ENCODE results near the gene FSTL4. TPM values are rescaled to one million over a fixed set of nuclear protein-coding genes. Genes with fewer than 3 reads are reported as not detected.

FSTL4 gene
- total and polyA plus RNA-seq, 8 donors = 0.11 to 2.9 (median 0.22) TPM

DNA sequence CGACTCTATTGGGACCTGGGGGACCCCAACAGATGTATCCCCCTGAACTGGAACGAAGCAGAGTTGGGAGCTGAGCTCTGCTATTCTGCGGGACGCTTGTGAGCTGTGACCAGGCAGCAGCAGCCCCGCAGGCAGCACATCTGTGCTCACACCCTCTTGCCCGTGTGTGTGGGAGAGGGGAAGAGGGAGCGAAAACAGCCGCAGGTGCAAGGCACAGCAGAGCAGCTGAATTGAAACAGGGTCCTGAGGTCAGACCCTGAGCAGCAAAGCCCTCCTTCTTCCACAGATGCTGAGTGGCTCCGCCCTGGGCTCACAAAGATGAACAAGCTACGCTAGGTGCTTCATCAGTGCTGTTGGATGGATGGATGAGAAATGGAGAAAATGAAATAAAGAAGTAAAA is 361.8 kb downstream of the FSTL4 start:
- Histone ChIP-seq H3K27ac (no peak overlapping the region), H3K4me1 (no peaks in the 10 kb centered on the region), H3K36me3 (no peaks in the 10 kb centered on the region), H3K27me3 (no peaks in the 10 kb centered on the region), H3K4me3 (no peak overlapping the region), H3K9me3 (no peaks in the 10 kb centered on the region)
- ATAC-seq = no peak
- TF ChIP-seq, protein P1, sequence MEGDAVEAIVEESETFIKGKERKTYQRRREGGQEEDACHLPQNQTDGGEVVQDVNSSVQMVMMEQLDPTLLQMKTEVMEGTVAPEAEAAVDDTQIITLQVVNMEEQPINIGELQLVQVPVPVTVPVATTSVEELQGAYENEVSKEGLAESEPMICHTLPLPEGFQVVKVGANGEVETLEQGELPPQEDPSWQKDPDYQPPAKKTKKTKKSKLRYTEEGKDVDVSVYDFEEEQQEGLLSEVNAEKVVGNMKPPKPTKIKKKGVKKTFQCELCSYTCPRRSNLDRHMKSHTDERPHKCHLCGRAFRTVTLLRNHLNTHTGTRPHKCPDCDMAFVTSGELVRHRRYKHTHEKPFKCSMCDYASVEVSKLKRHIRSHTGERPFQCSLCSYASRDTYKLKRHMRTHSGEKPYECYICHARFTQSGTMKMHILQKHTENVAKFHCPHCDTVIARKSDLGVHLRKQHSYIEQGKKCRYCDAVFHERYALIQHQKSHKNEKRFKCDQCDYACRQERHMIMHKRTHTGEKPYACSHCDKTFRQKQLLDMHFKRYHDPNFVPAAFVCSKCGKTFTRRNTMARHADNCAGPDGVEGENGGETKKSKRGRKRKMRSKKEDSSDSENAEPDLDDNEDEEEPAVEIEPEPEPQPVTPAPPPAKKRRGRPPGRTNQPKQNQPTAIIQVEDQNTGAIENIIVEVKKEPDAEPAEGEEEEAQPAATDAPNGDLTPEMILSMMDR (IDR thresholded peaks at IDR 0.05) = no peak
- no peak for DNase-seq
- intact Hi-C loops (cut with DNase I) = no loop called here

DNA sequence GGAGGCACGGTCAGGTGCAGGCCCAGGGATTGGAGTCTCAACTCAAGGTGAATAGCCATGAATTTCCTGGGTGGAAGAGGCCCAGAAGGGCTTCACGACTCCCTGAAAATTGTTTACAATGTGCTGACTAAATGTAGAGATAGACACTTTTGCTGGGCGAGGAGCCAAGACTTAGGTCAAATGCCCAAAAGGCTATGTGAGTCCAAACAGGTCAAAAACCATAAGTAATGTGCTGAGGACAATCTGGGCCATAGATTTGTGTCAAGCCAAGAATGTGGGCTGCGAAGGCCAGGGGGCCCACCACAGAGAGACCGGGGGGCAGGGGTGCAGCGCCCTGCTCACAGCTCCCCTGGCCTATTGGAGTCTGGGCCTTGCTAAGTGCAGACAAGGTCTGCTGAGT is 362.7 kb downstream of the FSTL4 start:
- no peak overlapping the region for H3K4me3 ChIP-seq
- TF ChIP-seq, protein P1 (IDR thresholded peaks at IDR 0.05) = no peak
- DNase-seq = no peak
- no peaks in the 10 kb centered on the region for H3K9me3 ChIP-seq
- no peaks in the 10 kb centered on the region for H3K4me1 ChIP-seq
- no peaks in the 10 kb centered on the region for H3K27me3 ChIP-seq
- peak; percentile 25 for ATAC-seq
- H3K27ac ChIP-seq = no peak overlapping the region
- intact Hi-C loops (cut with DNase I) = no loop called here
- H3K36me3 ChIP-seq = no peaks in the 10 kb centered on the region

DNA sequence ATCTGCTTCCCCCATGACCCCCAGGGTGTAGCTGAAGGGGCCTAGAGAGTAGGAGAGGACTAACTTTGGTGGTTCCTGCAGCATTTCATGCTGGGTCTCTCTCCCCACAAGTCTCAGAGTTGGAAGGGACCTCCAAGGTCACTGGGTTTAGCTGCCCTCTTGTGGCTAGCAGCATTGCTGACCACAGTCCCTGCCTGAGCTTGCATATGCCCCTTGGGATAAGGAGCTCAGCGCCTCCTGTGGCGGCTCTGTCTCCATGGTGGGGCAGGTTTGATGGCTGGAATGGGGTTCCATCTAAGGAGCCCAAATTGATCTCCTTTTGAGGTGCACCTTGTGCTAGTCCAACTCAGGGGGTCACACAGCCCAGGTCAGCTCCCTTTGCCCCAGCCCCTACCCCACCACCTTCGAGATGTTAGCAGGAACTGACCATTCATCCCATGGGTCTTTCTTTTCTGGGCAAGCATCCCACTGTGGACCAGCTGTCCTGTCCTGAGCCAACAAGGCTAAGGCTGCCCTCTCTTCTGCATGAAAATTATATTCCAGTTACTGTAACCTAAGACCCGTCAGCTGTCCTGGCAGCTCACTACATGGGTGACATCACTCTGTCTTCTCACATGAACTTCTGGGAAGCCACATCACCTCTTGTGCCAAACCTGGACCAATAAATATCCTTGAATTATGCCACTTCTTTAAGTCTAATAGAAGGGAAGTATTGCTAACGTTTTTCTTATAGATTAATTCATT is 364.3 kb downstream of the FSTL4 start:
- no peaks in the 10 kb centered on the region for H3K27me3 ChIP-seq
- ATAC-seq = peak; percentile 46
- TF ChIP-seq, protein P1 (IDR thresholded peaks at IDR 0.05) = peak; percentile 23 to 32
- DNase-seq = peak in 1 of 4 donors; percentile 27
- no peaks in the 10 kb centered on the region for H3K36me3 ChIP-seq
- intact Hi-C loops (cut with DNase I) = no loop called here
- H3K27ac ChIP-seq = no peak overlapping the region
- H3K4me1 ChIP-seq = no peaks in the 10 kb centered on the region
- H3K4me3 ChIP-seq = no peak overlapping the region
- H3K9me3 ChIP-seq = no peaks in the 10 kb centered on the region

DNA sequence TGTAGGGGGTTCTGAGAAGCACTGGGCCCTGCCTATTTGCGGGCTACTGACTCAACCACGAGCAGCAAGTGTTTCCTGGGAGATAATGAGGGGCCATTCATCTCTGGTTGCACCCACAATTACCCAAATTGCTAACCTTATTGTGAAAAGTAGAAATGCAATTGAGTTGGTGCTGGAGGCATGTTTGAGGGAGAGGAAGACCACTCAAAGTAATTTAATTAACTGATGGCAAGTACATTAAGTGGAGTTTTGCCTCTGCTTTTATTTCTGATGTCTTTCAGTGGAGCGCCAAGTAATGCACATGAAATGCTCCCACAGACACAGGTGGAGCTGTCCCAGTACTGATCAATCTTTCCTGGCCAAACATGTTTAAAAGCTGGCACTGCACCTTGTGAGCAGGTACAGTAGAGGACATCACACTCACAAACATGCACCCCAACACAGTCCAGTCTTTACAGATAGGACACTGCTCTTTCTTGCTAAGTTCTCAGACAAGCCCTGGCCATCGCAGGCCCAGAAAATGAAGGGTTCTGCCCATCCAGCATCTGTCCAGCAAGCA is 365.1 kb downstream of the FSTL4 start:
- Histone ChIP-seq H3K27ac (no peak overlapping the region), H3K4me3 (no peak overlapping the region), H3K27me3 (no peaks in the 10 kb centered on the region), H3K4me1 (no peaks in the 10 kb centered on the region), H3K9me3 (no peaks in the 10 kb centered on the region), H3K36me3 (no peaks in the 10 kb centered on the region)
- intact Hi-C loops (cut with DNase I) = no loop called here
- TF ChIP-seq, protein P1 (IDR thresholded peaks at IDR 0.05) = no peak
- DNase-seq (no peak), ATAC-seq (no peak)

DNA sequence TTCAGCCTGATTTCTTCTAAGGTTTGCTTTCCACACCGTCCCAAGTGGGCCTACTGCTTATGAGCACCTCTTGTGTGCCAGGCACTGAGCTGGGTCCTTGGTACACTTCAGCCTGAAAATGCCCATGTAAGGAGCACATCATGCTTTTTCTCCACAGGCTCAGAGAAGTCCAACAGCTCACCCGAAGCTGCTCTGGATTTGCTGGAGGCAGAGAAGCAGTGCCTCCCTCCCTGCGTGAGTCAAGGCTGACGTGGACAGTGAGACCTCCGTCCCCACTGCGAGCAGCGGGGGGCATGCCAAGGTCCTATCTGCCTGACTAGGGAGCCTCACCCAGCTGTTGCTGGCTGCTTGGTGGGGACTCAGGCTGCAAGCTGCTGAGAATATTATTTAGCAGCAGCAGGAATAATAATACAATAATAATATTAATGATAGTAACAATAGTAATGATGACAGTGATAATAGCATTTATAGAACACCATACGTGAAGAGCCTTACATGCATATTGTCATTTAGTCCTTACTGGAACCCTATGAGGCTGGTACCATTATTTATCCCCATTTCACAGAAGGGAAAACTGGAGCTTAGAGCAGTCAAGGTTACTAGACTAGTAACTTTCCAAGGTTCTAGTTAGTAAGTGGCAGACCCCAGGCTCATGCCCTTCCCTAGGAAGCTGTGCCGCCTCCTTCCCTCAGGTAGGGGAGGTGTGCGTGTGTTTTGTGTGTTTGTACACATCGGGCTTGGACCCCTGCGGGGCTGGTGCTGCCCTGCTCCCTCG is 365.8 kb downstream of the FSTL4 start:
- ATAC-seq (no peak), DNase-seq (peak in 1 of 4 donors; percentile 62)
- no peaks in the 10 kb centered on the region for H3K9me3 ChIP-seq
- no peak overlapping the region for H3K27ac ChIP-seq
- H3K27me3 ChIP-seq = no peaks in the 10 kb centered on the region
- no peak overlapping the region for H3K4me3 ChIP-seq
- no peaks in the 10 kb centered on the region for H3K36me3 ChIP-seq
- intact Hi-C loops (cut with DNase I) = no loop called here
- H3K4me1 ChIP-seq = peaks cover 0 to 4% of the 10 kb centered on the region in 2 donors
- TF ChIP-seq, protein P1 (IDR thresholded peaks at IDR 0.05) = no peak
